NCI-H2107 (cell line): Measurements from ENCODE around the gene TMEM139.
"Not testable (repeated sequence)": the region's sequence is repeated elsewhere in the genome, so short reads cannot be mapped to it uniquely, and the experiment has no call there.

Source experiments
- DNase-seq: peaks from one replicate; lab custom pipeline; 2025; lab: John Stamatoyannopoulos, UW

Gene TMEM139

GRCh38 chr7:143259765-143260164 is 25.0 kb upstream of the TMEM139 start:
- DNase-seq, result no peak

- no peak for DNase-seq
These were observed 22.9 kb upstream of the TMEM139 start for GRCh38 chr7:143261901-143262300.

- peak; percentile 37 for DNase-seq
These were observed 21.2 kb upstream of the TMEM139 start, which contains the start of gene GSTK1 for GRCh38 chr7:143263266-143264195. Gene GSTK1 (plus strand): TSS chr7:143263441. CDS start chr7:143263514, 73 bp downstream.

GRCh38 chr7:143264196-143264568 is 20.6 kb upstream of the TMEM139 start:
- DNase-seq, result not testable (repeated sequence)

GRCh38 chr7:143265017-143265693 is 19.6 kb upstream of the TMEM139 start:
- no peak for DNase-seq

GRCh38 chr7:143269251-143269650 is 15.5 kb upstream of the TMEM139 start:
- DNase-seq, result no peak

- DNase-seq, result no peak
These were observed 13.5 kb upstream of the TMEM139 start for GRCh38 chr7:143271240-143271639.

- DNase-seq, result no peak
These were observed 11.9 kb upstream of the TMEM139 start for GRCh38 chr7:143272871-143273270.

GRCh38 chr7:143279186-143280098 is 5.3 kb upstream of the TMEM139 start:
- no peak for DNase-seq

GRCh38 chr7:143280160-143280559 is 4.6 kb upstream of the TMEM139 start:
- no peak for DNase-seq

GRCh38 chr7:143280566-143280965 is 4.2 kb upstream of the TMEM139 start:
- no peak for DNase-seq

GRCh38 chr7:143281529-143281928 is 3.2 kb upstream of the TMEM139 start:
- DNase-seq, result no peak

GRCh38 chr7:143282124-143282523 is 2.6 kb upstream of the TMEM139 start:
- DNase-seq, result no peak

- DNase-seq, result no peak
These were observed 1.4 kb upstream of the TMEM139 start for GRCh38 chr7:143283381-143283780.

- no peak for DNase-seq
These were observed 666 bp downstream of the TMEM139 start for GRCh38 chr7:143285470-143285778.

- DNase-seq, result no peak
These were observed 1.2 kb downstream of the TMEM139 start for GRCh38 chr7:143285806-143286521.

- DNase-seq, result no peak
These were observed 1.7 kb downstream of the TMEM139 start for GRCh38 chr7:143286522-143286890.

GRCh38 chr7:143287339-143287934 is 2.7 kb downstream of the TMEM139 start:
- no peak for DNase-seq

GRCh38 chr7:143287935-143288826 is 3.4 kb downstream of the TMEM139 start, which contains the start of gene CASP2:
Gene CASP2 (plus strand): TSS chr7:143288351. CDS start chr7:143288456, 105 bp downstream.
- DNase-seq, result peak; percentile 94

- DNase-seq, result no peak
These were observed 4.1 kb downstream of the TMEM139 start for GRCh38 chr7:143288836-143289235.
